Choroid plexus epithelial cell (primary cell): ENCODE data around the gene ASGR2.
"Not testable (repeated sequence)": the region's sequence is repeated elsewhere in the genome, so short reads cannot be mapped to it uniquely, and the experiment has no call there.

Source experiments
- DNase-seq: peaks from one replicate; pipeline ENCODE4 v3.0.0-alpha.2; 2010; ENCODE audit warnings: low read depth
- H3K4me3 ChIP-seq: 2 replicates; pipeline ENCODE4 v1.5.1; 2011; ENCODE audit warnings: low read depth, mild to moderate bottlenecking, control low read depth, low read length, moderate library complexity
- CTCF ChIP-seq: conservative IDR thresholded peaks from 2 replicates; pipeline ENCODE4 v1.5.1; 2011; ENCODE audit warnings: low read depth, mild to moderate bottlenecking, control low read depth, inconsistent platforms, low read length, moderate library complexity

ASGR2 gene

GRCh38 chr17:7123844-7124243 is 9.2 kb upstream of the ASGR2 start:
- no peak for TF ChIP-seq CTCF
- DNase-seq = no peak
- H3K4me3 ChIP-seq = no peak overlapping the region

- no peak for TF ChIP-seq CTCF
- peak; percentile 80 for DNase-seq
- no peak overlapping the region for H3K4me3 ChIP-seq
These were observed 7.8 kb upstream of the ASGR2 start for GRCh38 chr17:7122381-7122780.

GRCh38 chr17:7120635-7121034 is 6.0 kb upstream of the ASGR2 start:
- not testable (repeated sequence) for H3K4me3 ChIP-seq, DNase-seq

GRCh38 chr17:7120123-7120522 is 5.5 kb upstream of the ASGR2 start:
- no peak for TF ChIP-seq CTCF
- no peak overlapping the region for H3K4me3 ChIP-seq
- no peak for DNase-seq

- TF ChIP-seq CTCF = no peak
- H3K4me3 ChIP-seq = no peak overlapping the region
- DNase-seq = no peak
These were observed 4.7 kb upstream of the ASGR2 start for GRCh38 chr17:7119314-7119713.

- DNase-seq = no peak
These were observed 423 bp upstream of the ASGR2 start for GRCh38 chr17:7114875-7115614.

More at GRCh38 chr17:7114875-7115614, 423 bp upstream of the ASGR2 start:
- no peak overlapping the region for H3K4me3 ChIP-seq
- no peak for TF ChIP-seq CTCF
